H9 (cell line): ENCODE data around the gene DAB2IP. TPM values are rescaled to one million over a fixed set of nuclear protein-coding genes. Genes with fewer than 3 reads are reported as not detected.
A peak's percentile ranks its signal among the peaks of the same experiment; 100 is the strongest.
"Not testable (repeated sequence)": the region's sequence is repeated elsewhere in the genome, so short reads cannot be mapped to it uniquely, and the experiment has no call there.

ENCODE experiments used
- DNase-seq: peaks from one replicate; pipeline ENCODE4 v3.0.0-alpha.2; 2017
- H2AFZ ChIP-seq: one replicate; pipeline ENCODE4 v1.6.1; 2013; ENCODE audit warnings: mild to moderate bottlenecking, low read length, control low read depth, moderate library complexity
- H2AK5ac ChIP-seq: 2 replicates; pipeline ENCODE4 v1.6.1; 2013; ENCODE audit warnings: low read length, control low read depth, mixed read lengths; ENCODE audit not compliant: insufficient read length
- H2BK120ac ChIP-seq: one replicate; pipeline ENCODE4 v1.6.1; 2013; ENCODE audit warnings: low read depth, mild to moderate bottlenecking, low read length, control low read depth, inconsistent platforms; ENCODE audit not compliant: poor library complexity, severe bottlenecking
- H2BK12ac ChIP-seq: 2 replicates; pipeline ENCODE4 v1.6.1; 2013; ENCODE audit warnings: low read length, control low read depth, mixed read lengths, low read depth; ENCODE audit not compliant: insufficient read length
- H2BK15ac ChIP-seq: 2 replicates; pipeline ENCODE4 v1.6.1; 2013; ENCODE audit warnings: low read depth, low read length, control low read depth
- H2BK20ac ChIP-seq: one replicate; pipeline ENCODE4 v1.6.1; 2013; ENCODE audit warnings: low read depth, mild to moderate bottlenecking, low read length, control low read depth, inconsistent platforms; ENCODE audit not compliant: poor library complexity, severe bottlenecking
- H2BK5ac ChIP-seq: 2 replicates; pipeline ENCODE4 v1.6.1; 2013; ENCODE audit warnings: low read length, control low read depth, mixed read lengths; ENCODE audit not compliant: insufficient read length
- H3K14ac ChIP-seq: 2 replicates; pipeline ENCODE4 v1.6.1; 2013; ENCODE audit warnings: low read length, control low read depth; ENCODE audit not compliant: insufficient read depth
- H3K18ac ChIP-seq: 2 replicates; pipeline ENCODE4 v1.6.1; 2013; ENCODE audit warnings: low read depth, mild to moderate bottlenecking, mixed read lengths, low read length, control low read depth; ENCODE audit not compliant: insufficient read length
- H3K23ac ChIP-seq: 2 replicates; pipeline ENCODE4 v1.6.1; 2013; ENCODE audit warnings: low read length, control low read depth, mixed read lengths, low read depth; ENCODE audit not compliant: insufficient read length
- H3K23me2 ChIP-seq: 2 replicates; pipeline ENCODE4 v1.6.1; 2013; ENCODE audit warnings: low read depth, mild to moderate bottlenecking, mixed read lengths, low read length, control low read depth; ENCODE audit not compliant: insufficient read length, poor library complexity, severe bottlenecking
- H3K27ac ChIP-seq: 2 replicates; pipeline ENCODE4 v1.5.1; 2013; ENCODE audit warnings: low read length, control low read depth, mixed read lengths, low read depth; ENCODE audit not compliant: insufficient read length
- H3K27me3 ChIP-seq: 2 replicates; pipeline ENCODE4 v1.6.1; 2013; ENCODE audit warnings: low read length, control low read depth, inconsistent platforms; ENCODE audit not compliant: insufficient read depth
- H3K4ac ChIP-seq: 2 replicates; pipeline ENCODE4 v1.6.1; 2013; ENCODE audit warnings: low read depth, mild to moderate bottlenecking, control low read depth, inconsistent platforms, low read length, moderate library complexity
- H3K4me1 ChIP-seq: 2 replicates; pipeline ENCODE4 v1.6.1; 2013; ENCODE audit warnings: low read length, control low read depth, inconsistent platforms; ENCODE audit not compliant: insufficient read depth
- H3K4me2 ChIP-seq: 2 replicates; pipeline ENCODE4 v1.6.1; 2013; ENCODE audit warnings: low read length, control low read depth, mixed read lengths; ENCODE audit not compliant: insufficient read length, insufficient read depth
- H3K56ac ChIP-seq: 2 replicates; pipeline ENCODE4 v1.6.1; 2013; ENCODE audit warnings: low read depth, mild to moderate bottlenecking, mixed read lengths, low read length, control low read depth; ENCODE audit not compliant: insufficient read length
- H3K79me1 ChIP-seq: 2 replicates; pipeline ENCODE4 v1.6.1; 2013; ENCODE audit warnings: low read depth, mild to moderate bottlenecking, moderate library complexity, low read length, control low read depth, inconsistent platforms; ENCODE audit not compliant: insufficient read depth, poor library complexity, severe bottlenecking
- H3K79me2 ChIP-seq: 2 replicates; pipeline ENCODE4 v1.6.1; 2013; ENCODE audit warnings: low read length, control low read depth, inconsistent platforms; ENCODE audit not compliant: insufficient read depth
- H3K9ac ChIP-seq: 2 replicates; pipeline ENCODE4 v1.6.1; 2013; ENCODE audit warnings: low read length, control low read depth, mixed read lengths; ENCODE audit not compliant: insufficient read length; ENCODE audit errors: extremely low read depth
- H3K9me3 ChIP-seq: one replicate; pipeline ENCODE4 v1.6.1; 2013; ENCODE audit warnings: low read depth, low read length, inconsistent platforms; ENCODE audit not compliant: control insufficient read depth
- H3T11ph ChIP-seq: one replicate; pipeline ENCODE4 v1.6.1; 2013; ENCODE audit warnings: mild to moderate bottlenecking, low read length, control low read depth, inconsistent platforms
- H4K20me1 ChIP-seq: one replicate; pipeline ENCODE4 v1.6.1; 2013; ENCODE audit not compliant: control insufficient read depth, insufficient read length, insufficient read depth
- H4K5ac ChIP-seq: 2 replicates; pipeline ENCODE4 v1.6.1; 2013; ENCODE audit warnings: low read depth, mild to moderate bottlenecking, mixed read lengths, low read length, control low read depth; ENCODE audit not compliant: insufficient read length
- H4K8ac ChIP-seq: replicated peaks from 2 replicates; pipeline ENCODE4 v1.6.1; 2013; ENCODE audit warnings: low read length, control low read depth, mixed read lengths, low read depth; ENCODE audit not compliant: insufficient read length
- H4K91ac ChIP-seq: 2 replicates; pipeline ENCODE4 v1.6.1; 2013; ENCODE audit warnings: low read depth, mild to moderate bottlenecking, moderate library complexity, mixed read lengths, low read length, control low read depth; ENCODE audit not compliant: insufficient read length
- H3K27ac Mint-ChIP-seq, 3 experiments: 2 replicates in 2 of 3; 3 replicates in 1 of 3; pipeline ENCODE4 v1.8.0; 2020 to 2021; ENCODE audit warnings: mixed read lengths in 3 of 3, mild to moderate bottlenecking in 1 of 3, moderate library complexity in 1 of 3
- H3K27me3 Mint-ChIP-seq: 2 replicates; pipeline ENCODE4 v1.8.0; 2021; ENCODE audit warnings: low read depth, mild to moderate bottlenecking, moderate library complexity, mixed read lengths
- H3K36me3 Mint-ChIP-seq, 3 experiments: 2 replicates in 2 of 3; 3 replicates in 1 of 3; pipeline ENCODE4 v1.8.0; 2020 to 2021; ENCODE audit warnings: low read depth in 3 of 3, mixed read lengths in 3 of 3; ENCODE audit not compliant: insufficient read depth in 1 of 3
- H3K4me1 Mint-ChIP-seq, 2 experiments: 2 replicates each; pipeline ENCODE4 v1.8.0; 2020; ENCODE audit warnings: mixed read lengths in 2 of 2
- H3K4me3 Mint-ChIP-seq, 2 experiments: 2 replicates in 1 of 2; 3 replicates in 1 of 2; pipeline ENCODE4 v1.8.0; 2020 to 2021; ENCODE audit warnings: mild to moderate bottlenecking in 2 of 2, mixed read lengths in 2 of 2, moderate library complexity in 1 of 2
- H3K9me3 Mint-ChIP-seq, 2 experiments: 2 replicates in 1 of 2; 3 replicates in 1 of 2; pipeline ENCODE4 v1.8.0; 2020; ENCODE audit warnings: mild to moderate bottlenecking in 2 of 2, mixed read lengths in 2 of 2, moderate library complexity in 1 of 2
- WGBS: extraction: QIAGEN DNeasy Blood & Tissue Kit; methylation state at CpG from one replicate; pipeline ENCODE4 v1.1.7; 2013; ENCODE audit warnings: missing lambda C conversion rate, low lambda C conversion rate, mixed read lengths; ENCODE audit not compliant: insufficient read length; ENCODE audit errors: extremely low coverage; 5-methylcytosine and 5-hydroxymethylcytosine counted together
- total RNA-seq: library from RNA; stranded (reverse); gene quantifications from 2 replicates; pipeline ENCODE4 v1.2.1, GENCODE V29; 2021
- TF ChIP-seq, protein P1 (sequence below): fragments of 200-600 bp; sonication (generic); conservative IDR thresholded peaks from 3 replicates; pipeline ENCODE4 v1.8.0; 2021; ENCODE audit warnings: antibody characterized with exemption, mild to moderate bottlenecking

Gene DAB2IP
- total RNA-seq, 1 experiment from 2014 or later = 22.6 TPM

DNA sequence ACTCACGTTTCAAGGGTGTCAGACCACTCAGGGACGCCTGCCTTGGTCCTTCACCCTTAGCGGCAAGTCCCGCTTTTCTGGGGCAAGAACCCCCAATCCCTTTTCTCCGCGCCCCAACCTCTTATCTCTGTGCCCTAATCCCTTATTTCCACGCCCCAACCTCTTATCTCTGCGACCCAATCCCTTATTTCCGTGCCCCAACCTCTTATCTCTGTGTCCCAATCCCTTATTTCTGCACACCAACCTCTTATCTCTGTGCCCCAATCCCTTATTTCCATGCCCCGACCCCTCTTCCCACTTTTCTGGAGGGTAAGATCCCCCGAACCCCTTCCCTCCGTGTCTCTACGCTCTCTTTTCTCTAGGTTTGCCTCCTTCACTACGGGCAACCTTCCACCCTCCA, 139.4 kb downstream of the DAB2IP start:
- H3K4me1 Mint-ChIP-seq = peaks cover 18 to 47% of the 10 kb centered on the region in 2 experiments
- H3K4me3 Mint-ChIP-seq = no peak overlapping the region
- Histone ChIP-seq H4K20me1 (no peaks in the 10 kb centered on the region), H3T11ph (no peak overlapping the region), H2BK15ac (no peak overlapping the region), H3K56ac (no peak overlapping the region), H2BK12ac (no peak overlapping the region), H2BK5ac (no peak overlapping the region), H3K4ac (no peak overlapping the region), H3K79me2 (no peaks in the 10 kb centered on the region), H2AK5ac (no peak overlapping the region), H3K4me2 (no peak overlapping the region), H3K79me1 (no peaks in the 10 kb centered on the region), H4K5ac (no peak overlapping the region), H3K23me2 (no peaks in the 10 kb centered on the region), H3K27me3 (no peaks in the 10 kb centered on the region), H4K91ac (no peak overlapping the region), H2BK120ac (no peak overlapping the region), H2AFZ (no peak overlapping the region), H4K8ac (no peak overlapping the region), H3K18ac (no peak overlapping the region), H3K14ac (no peak overlapping the region), H3K9me3 (no peaks in the 10 kb centered on the region), H3K9ac (no peak overlapping the region), H2BK20ac (no peak overlapping the region), H3K23ac (no peak overlapping the region), H3K27ac (no peak overlapping the region), H3K4me1 (no peaks in the 10 kb centered on the region; the same call in 1 of the 2 replicates)
- peaks cover 2 to 6% of the 10 kb centered on the region in 2 experiments; a peak in 2 of 5 replicates for H3K9me3 Mint-ChIP-seq
- peaks cover 0 to 2% (median 0%) of the 10 kb centered on the region in 3 experiments; a peak in 3 of 7 replicates for H3K36me3 Mint-ChIP-seq
- DNase-seq = no peak
- WGBS = no CpG with 5 or more reads among the region's 14 CpGs
- H3K27ac Mint-ChIP-seq = no peak overlapping the region
- TF ChIP-seq, protein P1, sequence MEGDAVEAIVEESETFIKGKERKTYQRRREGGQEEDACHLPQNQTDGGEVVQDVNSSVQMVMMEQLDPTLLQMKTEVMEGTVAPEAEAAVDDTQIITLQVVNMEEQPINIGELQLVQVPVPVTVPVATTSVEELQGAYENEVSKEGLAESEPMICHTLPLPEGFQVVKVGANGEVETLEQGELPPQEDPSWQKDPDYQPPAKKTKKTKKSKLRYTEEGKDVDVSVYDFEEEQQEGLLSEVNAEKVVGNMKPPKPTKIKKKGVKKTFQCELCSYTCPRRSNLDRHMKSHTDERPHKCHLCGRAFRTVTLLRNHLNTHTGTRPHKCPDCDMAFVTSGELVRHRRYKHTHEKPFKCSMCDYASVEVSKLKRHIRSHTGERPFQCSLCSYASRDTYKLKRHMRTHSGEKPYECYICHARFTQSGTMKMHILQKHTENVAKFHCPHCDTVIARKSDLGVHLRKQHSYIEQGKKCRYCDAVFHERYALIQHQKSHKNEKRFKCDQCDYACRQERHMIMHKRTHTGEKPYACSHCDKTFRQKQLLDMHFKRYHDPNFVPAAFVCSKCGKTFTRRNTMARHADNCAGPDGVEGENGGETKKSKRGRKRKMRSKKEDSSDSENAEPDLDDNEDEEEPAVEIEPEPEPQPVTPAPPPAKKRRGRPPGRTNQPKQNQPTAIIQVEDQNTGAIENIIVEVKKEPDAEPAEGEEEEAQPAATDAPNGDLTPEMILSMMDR = no peak
- H3K27me3 Mint-ChIP-seq = peaks cover 8% of the 10 kb centered on the region

DNA sequence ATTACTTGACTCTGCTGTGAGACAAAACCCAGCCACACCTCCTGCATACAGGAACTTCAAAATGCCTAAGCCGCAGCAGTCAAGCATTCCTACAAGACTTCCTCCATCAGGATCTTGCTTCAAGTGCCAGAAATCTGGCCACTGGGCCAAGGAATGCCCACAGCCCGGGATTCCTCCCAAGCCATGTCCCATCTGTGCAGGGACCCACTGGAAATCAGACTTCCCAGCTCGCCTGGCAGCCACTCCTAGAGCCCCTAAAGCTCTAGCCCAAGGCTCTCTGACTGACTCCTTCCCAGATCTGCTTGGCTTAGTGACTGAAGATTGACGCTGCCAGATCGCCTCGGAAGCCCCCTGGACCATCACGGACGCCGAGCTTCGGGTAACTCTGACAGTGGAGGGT, 141.0 kb downstream of the DAB2IP start:
- H3K56ac ChIP-seq, H3K79me2 ChIP-seq, H3K14ac ChIP-seq, H3K4ac ChIP-seq, H2BK12ac ChIP-seq, H3K9me3 ChIP-seq, H3K4me3 Mint-ChIP-seq, H3K9ac ChIP-seq, H3K4me1 ChIP-seq, H3K27ac ChIP-seq, H3K23ac ChIP-seq, H3K79me1 ChIP-seq, H3K23me2 ChIP-seq, H3K4me2 ChIP-seq, H3K18ac ChIP-seq, H2AFZ ChIP-seq, H2BK15ac ChIP-seq, H2AK5ac ChIP-seq, H4K5ac ChIP-seq, H2BK120ac ChIP-seq, H3K36me3 Mint-ChIP-seq, H4K8ac ChIP-seq, H4K91ac ChIP-seq, H4K20me1 ChIP-seq, H3K9me3 Mint-ChIP-seq, H3T11ph ChIP-seq, H2BK20ac ChIP-seq, H3K27me3 ChIP-seq, H3K27ac Mint-ChIP-seq, H2BK5ac ChIP-seq, H3K27me3 Mint-ChIP-seq: not testable (repeated sequence)
- no CpG with 5 or more reads among the region's 10 CpGs for WGBS
- peak; percentile 15 for DNase-seq
- peaks cover 24 to 52% of the 10 kb centered on the region in 2 experiments for H3K4me1 Mint-ChIP-seq
